Neutrophil (primary cell): Measurements from ENCODE around the gene SLC35F6.

Source experiments
- H3K27ac ChIP-seq: fragments of 200-600 bp; sonication (generic); 2 replicates; pipeline ENCODE4 v1.5.1; 2016; ENCODE audit warnings: mild to moderate bottlenecking, moderate library complexity
- H3K27me3 ChIP-seq: fragments of 200-600 bp; sonication (generic); 2 replicates; pipeline ENCODE4 v1.6.0; 2016; ENCODE audit warnings: mild to moderate bottlenecking
- H3K36me3 ChIP-seq: fragments of 200-600 bp; sonication (generic); 2 replicates; pipeline ENCODE4 v1.5.1; 2017
- H3K4me1 ChIP-seq, 2 experiments: fragments of 200-600 bp in 1 of 2; sonication (generic) in 1 of 2; 1 replicate in 1 of 2; 2 replicates in 1 of 2; pipeline versions ENCODE4 v1.5.1 to v1.6.1; 2013 to 2016; ENCODE audit warnings: low read depth in 1 of 2, low read length in 1 of 2, mild to moderate bottlenecking in 1 of 2, moderate library complexity in 1 of 2; ENCODE audit not compliant: control insufficient read depth in 1 of 2, insufficient read depth in 1 of 2
- H3K4me3 ChIP-seq, 2 experiments: fragments of 200-600 bp in 1 of 2; sonication (generic) in 1 of 2; 1 replicate in 1 of 2; 2 replicates in 1 of 2; pipeline ENCODE4 v1.5.1; 2013 to 2016; ENCODE audit warnings: low read depth in 1 of 2, low read length in 1 of 2, mild to moderate bottlenecking in 1 of 2, moderate library complexity in 1 of 2
- H3K9me3 ChIP-seq: fragments of 200-600 bp; sonication (generic); 2 replicates; pipeline ENCODE4 v1.5.1; 2016
- TF ChIP-seq, protein P1 (sequence below): fragments of 200-600 bp; sonication (generic); IDR thresholded peaks from 2 replicates; pipeline ENCODE4 v1.5.1; 2016; ENCODE audit warnings: antibody characterized with exemption

The SLC35F6 gene

DNA sequence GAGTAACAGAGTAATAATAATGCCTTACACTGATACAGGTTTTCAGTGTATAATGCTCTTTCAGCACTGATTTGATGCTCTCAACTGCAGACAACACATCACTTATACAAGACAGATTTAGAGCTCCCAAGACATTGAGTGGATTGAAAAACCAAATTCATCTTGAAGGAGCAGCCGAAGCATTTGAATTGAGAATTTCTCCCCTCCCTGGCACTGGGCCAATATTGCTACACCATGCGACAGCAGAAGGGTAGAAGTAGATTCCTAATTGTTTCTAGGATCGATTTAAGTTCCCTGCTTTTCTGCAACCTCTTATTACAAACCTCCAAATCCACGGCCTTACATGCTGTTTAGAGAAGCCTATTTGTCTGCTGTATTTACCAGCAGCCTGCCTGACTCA, 37.2 kb downstream of the SLC35F6 start:
- TF ChIP-seq, protein P1, sequence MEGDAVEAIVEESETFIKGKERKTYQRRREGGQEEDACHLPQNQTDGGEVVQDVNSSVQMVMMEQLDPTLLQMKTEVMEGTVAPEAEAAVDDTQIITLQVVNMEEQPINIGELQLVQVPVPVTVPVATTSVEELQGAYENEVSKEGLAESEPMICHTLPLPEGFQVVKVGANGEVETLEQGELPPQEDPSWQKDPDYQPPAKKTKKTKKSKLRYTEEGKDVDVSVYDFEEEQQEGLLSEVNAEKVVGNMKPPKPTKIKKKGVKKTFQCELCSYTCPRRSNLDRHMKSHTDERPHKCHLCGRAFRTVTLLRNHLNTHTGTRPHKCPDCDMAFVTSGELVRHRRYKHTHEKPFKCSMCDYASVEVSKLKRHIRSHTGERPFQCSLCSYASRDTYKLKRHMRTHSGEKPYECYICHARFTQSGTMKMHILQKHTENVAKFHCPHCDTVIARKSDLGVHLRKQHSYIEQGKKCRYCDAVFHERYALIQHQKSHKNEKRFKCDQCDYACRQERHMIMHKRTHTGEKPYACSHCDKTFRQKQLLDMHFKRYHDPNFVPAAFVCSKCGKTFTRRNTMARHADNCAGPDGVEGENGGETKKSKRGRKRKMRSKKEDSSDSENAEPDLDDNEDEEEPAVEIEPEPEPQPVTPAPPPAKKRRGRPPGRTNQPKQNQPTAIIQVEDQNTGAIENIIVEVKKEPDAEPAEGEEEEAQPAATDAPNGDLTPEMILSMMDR, result no peak
- H3K27me3 ChIP-seq, result peaks cover 2% of the 10 kb centered on the region
- H3K4me3 ChIP-seq, result no peak overlapping the region
- no peaks in the 10 kb centered on the region for H3K9me3 ChIP-seq
- no peak overlapping the region for H3K27ac ChIP-seq
- H3K36me3 ChIP-seq, result peaks cover 30% of the 10 kb centered on the region
- H3K4me1 ChIP-seq, result no peaks in the 10 kb centered on the region

DNA sequence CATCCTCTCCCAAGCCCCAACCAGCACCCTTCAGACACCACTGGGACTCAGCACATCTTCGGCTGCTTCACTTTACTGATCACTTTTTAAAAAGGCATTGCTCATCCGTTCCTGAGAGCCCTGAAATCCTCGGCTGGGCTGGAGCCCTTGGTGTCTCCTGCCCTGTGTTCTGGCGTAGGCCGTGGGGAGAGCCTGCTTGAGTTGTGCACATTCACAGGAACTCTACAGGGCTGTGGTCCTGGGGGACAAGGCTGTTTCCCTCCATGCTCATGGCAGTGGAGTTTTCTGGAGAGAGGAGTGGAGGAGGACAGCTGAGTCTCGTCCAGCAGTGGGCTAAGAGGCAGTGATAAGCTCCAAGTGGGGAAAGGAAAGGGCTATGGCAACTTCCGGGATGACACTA, 37.7 kb downstream of the SLC35F6 start:
- Histone ChIP-seq H3K27ac (no peak overlapping the region), H3K4me3 (no peak overlapping the region), H3K36me3 (peaks cover 30% of the 10 kb centered on the region), H3K4me1 (no peaks in the 10 kb centered on the region), H3K9me3 (no peaks in the 10 kb centered on the region), H3K27me3 (peaks cover 5% of the 10 kb centered on the region)
- TF ChIP-seq, protein P1, result no peak

DNA sequence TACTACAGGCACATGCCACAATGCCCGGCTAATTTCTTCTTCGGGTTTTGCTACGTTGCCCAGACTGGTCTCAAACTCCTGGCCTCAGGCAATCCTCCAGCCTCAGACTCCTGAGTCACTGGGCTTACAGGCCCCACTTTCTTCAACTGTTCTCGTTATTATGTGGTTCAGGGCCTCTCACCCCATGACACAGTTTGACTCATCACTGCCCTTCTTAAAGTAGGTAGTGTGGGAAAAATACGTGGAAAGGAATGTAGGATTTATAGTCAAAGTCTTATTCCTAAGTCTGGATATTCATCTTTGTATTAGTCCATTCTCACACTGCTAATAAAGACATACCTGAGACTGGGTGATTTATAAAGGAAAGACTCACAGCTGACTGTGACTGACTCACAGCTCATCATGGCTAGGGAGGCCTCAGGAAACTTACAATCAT, 41.2 kb downstream of the SLC35F6 start:
- TF ChIP-seq, protein P1, result no peak
- H3K27ac ChIP-seq, result no peak overlapping the region
- peaks cover 11% of the 10 kb centered on the region for H3K27me3 ChIP-seq
- no peak overlapping the region for H3K4me3 ChIP-seq
- no peaks in the 10 kb centered on the region for H3K4me1 ChIP-seq
- no peaks in the 10 kb centered on the region for H3K9me3 ChIP-seq
- H3K36me3 ChIP-seq, result peaks cover 9% of the 10 kb centered on the region

DNA sequence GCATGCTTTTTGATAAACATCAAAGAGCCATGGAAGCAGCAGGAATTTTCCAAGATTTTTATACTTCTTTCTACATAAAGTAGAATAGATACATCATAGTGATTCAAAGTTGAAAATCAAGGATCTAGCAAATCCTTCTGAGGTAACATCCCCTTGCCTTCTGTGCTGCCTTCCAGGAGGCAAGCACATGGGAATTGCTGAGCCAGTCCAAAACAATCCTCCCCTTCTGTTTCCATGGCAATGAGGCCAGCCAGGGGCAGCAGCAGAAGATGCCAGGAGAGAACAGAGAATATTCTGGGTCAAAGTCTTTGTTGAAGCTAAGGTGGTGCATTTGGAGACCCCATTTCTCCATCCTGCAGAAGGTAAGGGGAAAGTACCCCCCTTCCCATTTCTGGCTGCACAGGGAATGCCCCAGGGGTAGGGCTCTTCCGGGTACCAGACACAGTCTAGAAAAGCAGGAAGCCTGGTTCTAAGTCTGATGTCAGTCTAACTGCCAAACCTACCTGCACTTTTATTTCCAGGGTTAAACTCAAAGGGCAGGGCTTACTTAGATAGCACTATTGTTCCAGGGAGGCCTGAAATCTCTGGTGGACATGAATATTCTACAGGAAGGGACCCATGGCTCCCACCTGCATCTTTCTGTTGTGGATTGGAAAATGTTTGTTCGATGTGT, 43.8 kb downstream of the SLC35F6 start:
- TF ChIP-seq, protein P1, result no peak
- Histone ChIP-seq H3K36me3 (no peaks in the 10 kb centered on the region), H3K27me3 (peaks cover 28% of the 10 kb centered on the region), H3K9me3 (no peaks in the 10 kb centered on the region), H3K27ac (no peak overlapping the region), H3K4me1 (no peaks in the 10 kb centered on the region), H3K4me3 (no peak overlapping the region)

DNA sequence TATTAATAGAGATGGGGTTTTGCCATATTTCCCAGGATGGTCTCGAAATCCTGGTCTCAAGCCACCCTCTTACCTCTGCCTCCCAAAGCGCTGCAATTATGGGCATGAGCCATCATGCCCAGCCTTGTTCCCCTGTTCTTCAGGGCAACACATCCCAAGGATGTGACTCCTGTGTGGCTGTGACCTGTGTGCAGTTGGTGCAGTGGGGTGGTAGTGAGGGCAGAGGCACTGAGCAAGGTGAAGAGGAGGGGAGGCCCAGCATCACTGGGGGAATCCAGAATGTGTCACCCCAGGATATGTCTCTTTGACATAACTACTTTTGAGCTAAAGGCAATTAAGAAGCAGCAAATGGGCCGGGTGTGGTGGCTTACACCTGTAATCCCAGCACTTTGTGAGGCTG, 45.1 kb downstream of the SLC35F6 start:
- TF ChIP-seq, protein P1, result no peak

More for the DNA sequence above, 45.1 kb downstream of the SLC35F6 start:
- Histone ChIP-seq H3K27me3 (peaks cover 28% of the 10 kb centered on the region), H3K4me1 (no peaks in the 10 kb centered on the region), H3K9me3 (no peaks in the 10 kb centered on the region), H3K4me3 (no peak overlapping the region), H3K36me3 (no peaks in the 10 kb centered on the region), H3K27ac (no peak overlapping the region)
